Measurements from ENCODE around the gene GALNT18. TPM values are rescaled to one million over a fixed set of nuclear protein-coding genes. Genes with fewer than 3 reads are reported as not detected.

Gene GALNT18
- total RNA-seq, 1 donor, result 4.7 TPM

- H2AFZ ChIP-seq (ENCODE audit: low read length), result no peak overlapping the region
- no peak overlapping the region for H3K4me2 ChIP-seq (ENCODE audit: insufficient read depth, low read length)
- no peak for DNase-seq (ENCODE audit: insufficient read length, low spot score, missing footprints)
- peaks cover 9% of the 10 kb centered on the region for H3K27me3 ChIP-seq (ENCODE audit: insufficient read depth, low read length)
- no peaks in the 10 kb centered on the region for H3K9me3 ChIP-seq (ENCODE audit: low read depth, low read length)
- H3K27ac ChIP-seq (ENCODE audit: low read depth, low read length), result no peak overlapping the region
- no peak for TF ChIP-seq CTCF (IDR thresholded peaks at IDR 0.05; ENCODE audit: extremely low read depth, low read depth, low read length)
- no peak overlapping the region for H3K4me3 ChIP-seq (ENCODE audit: insufficient read depth, low read length)
- H3K36me3 ChIP-seq (ENCODE audit: insufficient read depth, low read length), result no peaks in the 10 kb centered on the region
- H3K4me1 ChIP-seq (ENCODE audit: insufficient read depth, low read length), result no peaks in the 10 kb centered on the region
- H4K20me1 ChIP-seq (ENCODE audit: insufficient read depth, low read length), result no peaks in the 10 kb centered on the region
- H3K79me2 ChIP-seq (ENCODE audit: insufficient read depth, low read length), result no peaks in the 10 kb centered on the region
Measured at GRCh38 chr11:11237070-11237832, 384.6 kb downstream of the GALNT18 start.

DNA sequence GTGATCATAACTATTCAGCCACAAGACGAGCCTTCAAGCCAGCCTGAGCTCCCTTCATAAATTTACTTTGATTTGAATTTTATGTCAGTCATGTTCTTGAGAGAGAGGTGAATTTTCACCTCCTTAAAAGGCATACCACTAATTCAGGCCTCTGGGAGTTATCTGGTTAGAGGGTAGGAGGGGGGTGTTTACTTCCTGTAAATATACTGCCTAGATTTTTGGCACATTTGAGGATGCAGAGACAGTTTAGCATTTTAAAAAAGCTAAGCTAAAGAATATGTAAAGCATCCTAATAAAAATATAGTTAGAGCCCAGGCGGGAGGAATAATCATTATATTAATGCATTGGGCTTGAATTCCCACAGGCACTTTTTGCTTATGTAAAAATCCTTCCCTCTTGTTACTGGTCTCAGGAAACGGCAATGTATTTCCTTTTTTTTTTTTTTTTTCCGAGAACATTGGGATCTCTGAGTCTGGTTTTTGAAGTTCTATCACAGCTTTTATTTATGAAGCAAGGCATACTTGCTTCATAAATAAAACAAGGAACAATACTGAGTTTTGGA lies 385.2 kb downstream of the GALNT18 start:
- no peak for TF ChIP-seq CTCF (IDR thresholded peaks at IDR 0.05; ENCODE audit: extremely low read depth, low read depth, low read length)
- Histone ChIP-seq H3K4me3 (ENCODE audit: insufficient read depth, low read length) (no peak overlapping the region), H3K4me2 (ENCODE audit: insufficient read depth, low read length) (no peak overlapping the region), H3K79me2 (ENCODE audit: insufficient read depth, low read length) (no peaks in the 10 kb centered on the region), H3K27ac (ENCODE audit: low read depth, low read length) (no peak overlapping the region), H3K9me3 (ENCODE audit: low read depth, low read length) (no peaks in the 10 kb centered on the region), H4K20me1 (ENCODE audit: insufficient read depth, low read length) (no peaks in the 10 kb centered on the region), H3K4me1 (ENCODE audit: insufficient read depth, low read length) (no peaks in the 10 kb centered on the region), H3K27me3 (ENCODE audit: insufficient read depth, low read length) (peaks cover 9% of the 10 kb centered on the region), H2AFZ (ENCODE audit: low read length) (no peak overlapping the region), H3K36me3 (ENCODE audit: insufficient read depth, low read length) (no peaks in the 10 kb centered on the region)
- DNase-seq (ENCODE audit: insufficient read length, low spot score, missing footprints), result no peak

GRCh38 chr11:11231763-11232162 lies 390.0 kb downstream of the GALNT18 start:
- Histone ChIP-seq H3K79me2 (ENCODE audit: insufficient read depth, low read length) (no peaks in the 10 kb centered on the region), H3K27ac (ENCODE audit: low read depth, low read length) (no peak overlapping the region), H3K27me3 (ENCODE audit: insufficient read depth, low read length) (peaks cover 15% of the 10 kb centered on the region), H3K4me3 (ENCODE audit: insufficient read depth, low read length) (no peak overlapping the region), H3K4me2 (ENCODE audit: insufficient read depth, low read length) (no peak overlapping the region), H3K4me1 (ENCODE audit: insufficient read depth, low read length) (no peaks in the 10 kb centered on the region), H3K36me3 (ENCODE audit: insufficient read depth, low read length) (no peaks in the 10 kb centered on the region), H3K9me3 (ENCODE audit: low read depth, low read length) (no peaks in the 10 kb centered on the region), H4K20me1 (ENCODE audit: insufficient read depth, low read length) (no peaks in the 10 kb centered on the region), H2AFZ (ENCODE audit: low read length) (no peak overlapping the region)
- no peak for DNase-seq (ENCODE audit: insufficient read length, low spot score, missing footprints)
- TF ChIP-seq CTCF (IDR thresholded peaks at IDR 0.05; ENCODE audit: extremely low read depth, low read depth, low read length), result no peak

DNA sequence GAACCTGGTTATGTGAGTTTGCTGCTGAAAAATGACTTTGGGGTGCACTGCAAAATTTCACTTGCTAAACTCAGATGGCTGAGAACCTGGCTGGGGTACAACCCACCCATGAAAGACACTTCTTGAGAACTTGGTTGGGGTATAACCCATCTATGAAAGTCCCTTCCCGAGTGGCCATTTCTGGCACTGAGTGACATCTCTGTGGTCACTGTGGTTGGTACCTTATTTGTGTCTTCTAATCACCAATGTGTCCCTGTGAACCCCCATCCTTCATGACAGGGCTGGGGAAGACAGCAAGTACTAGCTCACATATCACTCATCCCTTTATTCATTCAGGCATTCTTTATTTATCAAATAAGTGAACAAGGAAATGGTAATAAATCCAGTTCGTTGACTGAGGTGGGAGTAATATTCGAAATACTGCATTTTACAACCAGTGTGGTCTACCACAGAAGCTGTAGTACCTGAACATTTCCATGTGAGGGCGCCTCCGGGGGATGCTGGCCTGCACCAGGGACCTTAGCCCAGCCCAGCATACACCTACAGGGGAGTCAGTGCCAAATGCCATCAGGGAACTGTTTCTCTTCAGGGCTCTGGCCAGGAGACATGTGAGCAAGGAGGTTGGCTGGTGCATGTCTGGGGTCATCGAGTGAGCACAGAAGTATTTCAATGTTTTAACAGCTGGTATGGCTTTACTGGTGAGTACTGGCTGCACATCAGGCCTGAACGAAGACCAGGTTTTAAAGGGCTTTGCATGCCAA lies 390.8 kb downstream of the GALNT18 start:
- Histone ChIP-seq H3K27me3 (ENCODE audit: insufficient read depth, low read length) (peaks cover 15% of the 10 kb centered on the region), H2AFZ (ENCODE audit: low read length) (no peak overlapping the region), H3K4me1 (ENCODE audit: insufficient read depth, low read length) (no peaks in the 10 kb centered on the region), H3K9me3 (ENCODE audit: low read depth, low read length) (no peaks in the 10 kb centered on the region), H3K27ac (ENCODE audit: low read depth, low read length) (no peak overlapping the region), H3K36me3 (ENCODE audit: insufficient read depth, low read length) (no peaks in the 10 kb centered on the region), H3K4me3 (ENCODE audit: insufficient read depth, low read length) (no peak overlapping the region), H3K79me2 (ENCODE audit: insufficient read depth, low read length) (no peaks in the 10 kb centered on the region), H4K20me1 (ENCODE audit: insufficient read depth, low read length) (no peaks in the 10 kb centered on the region), H3K4me2 (ENCODE audit: insufficient read depth, low read length) (no peak overlapping the region)
- TF ChIP-seq CTCF (IDR thresholded peaks at IDR 0.05; ENCODE audit: extremely low read depth, low read depth, low read length), result peak; percentile 28
- no peak for DNase-seq (ENCODE audit: insufficient read length, low spot score, missing footprints)

All from osteoblast (primary cell).